IPS DF 6.9 (cell line): ENCODE results near the gene KCNQ1.

Experiments used
- DNase-seq: peaks from one replicate; pipeline ENCODE4 v3.0.0-alpha.2; 2013; ENCODE audit warnings: low read depth, low spot score
- H3K27ac ChIP-seq: one replicate; pipeline ENCODE4 v1.5.1; 2013; ENCODE audit warnings: low read length, control low read depth
- H3K27me3 ChIP-seq: 2 replicates; pipeline ENCODE4 v1.6.1; 2013; ENCODE audit warnings: mild to moderate bottlenecking, low read length; ENCODE audit not compliant: control insufficient read depth, insufficient read depth
- H3K36me3 ChIP-seq: 2 replicates; pipeline ENCODE4 v1.6.1; 2013; ENCODE audit warnings: low read length; ENCODE audit not compliant: control insufficient read depth, insufficient read depth
- H3K4me1 ChIP-seq: 2 replicates; pipeline ENCODE4 v1.6.1; 2013; ENCODE audit warnings: low read length; ENCODE audit not compliant: control insufficient read depth, insufficient read depth
- H3K4me3 ChIP-seq: 2 replicates; pipeline ENCODE4 v1.5.1; 2013; ENCODE audit warnings: mild to moderate bottlenecking, low read length
- H3K9me3 ChIP-seq: 2 replicates; pipeline ENCODE4 v1.6.1; 2013; ENCODE audit warnings: low read length, inconsistent platforms; ENCODE audit not compliant: control insufficient read depth, insufficient read depth
- WGBS: extraction: QIAGEN DNeasy Blood & Tissue Kit; methylation state at CpG from one replicate; pipeline ENCODE4 v1.1.7; 2013; ENCODE audit warnings: mixed read lengths, missing lambda C conversion rate; ENCODE audit not compliant: insufficient read length, insufficient coverage; 5-methylcytosine and 5-hydroxymethylcytosine counted together

Gene KCNQ1

DNA sequence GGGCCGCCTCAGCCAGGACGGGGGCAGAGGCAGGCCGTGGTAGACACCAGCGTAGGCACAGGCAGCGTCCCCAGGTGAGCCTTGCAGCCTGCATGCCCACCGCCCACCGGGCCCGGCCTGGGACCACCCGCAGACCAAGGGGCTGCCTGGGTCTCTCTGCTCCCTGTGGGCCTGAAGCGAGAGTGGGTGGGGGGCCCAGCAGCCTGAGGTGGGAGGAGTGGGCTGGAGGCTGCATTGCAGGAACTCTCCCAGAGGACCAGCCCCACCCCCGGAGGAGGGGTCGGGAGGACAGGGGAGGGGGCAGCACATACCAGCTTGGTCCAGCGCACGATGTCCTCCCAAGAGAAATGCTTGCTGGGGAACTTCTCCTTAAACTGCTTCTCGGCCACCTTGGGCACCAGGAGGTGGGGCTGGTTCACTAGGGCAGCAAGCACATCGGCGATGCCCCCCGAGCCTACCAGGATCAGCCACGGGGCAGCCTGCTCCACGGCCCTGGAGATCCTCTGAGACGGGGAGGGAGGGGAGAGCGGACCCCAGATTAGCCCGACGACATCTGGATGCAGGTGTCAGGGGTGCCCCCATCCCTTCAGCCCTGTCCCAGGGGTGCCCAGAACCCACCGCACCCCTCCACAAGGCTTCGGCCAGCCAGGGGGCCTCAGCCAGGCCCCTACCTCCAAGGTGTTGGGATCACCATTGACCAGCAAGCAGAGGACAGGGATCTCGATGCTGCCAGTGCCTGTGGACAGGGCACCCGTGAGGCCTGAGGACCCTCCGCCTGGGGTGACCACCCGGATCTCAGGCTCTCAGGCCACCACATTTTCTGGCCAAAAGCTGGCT lies 26.7 kb upstream of the KCNQ1 start:
- Histone ChIP-seq H3K36me3 (no peaks in the 10 kb centered on the region), H3K9me3 (no peaks in the 10 kb centered on the region), H3K4me3 (no peak overlapping the region), H3K27ac (no peak overlapping the region), H3K4me1 (0 out of 2 replicates have a peak, but pooled peaks cover 1% of the 10 kb centered on the region), H3K27me3 (no peaks in the 10 kb centered on the region)
- no CpG with 5 or more reads among the region's 30 CpGs for WGBS
- no peak for DNase-seq

DNA sequence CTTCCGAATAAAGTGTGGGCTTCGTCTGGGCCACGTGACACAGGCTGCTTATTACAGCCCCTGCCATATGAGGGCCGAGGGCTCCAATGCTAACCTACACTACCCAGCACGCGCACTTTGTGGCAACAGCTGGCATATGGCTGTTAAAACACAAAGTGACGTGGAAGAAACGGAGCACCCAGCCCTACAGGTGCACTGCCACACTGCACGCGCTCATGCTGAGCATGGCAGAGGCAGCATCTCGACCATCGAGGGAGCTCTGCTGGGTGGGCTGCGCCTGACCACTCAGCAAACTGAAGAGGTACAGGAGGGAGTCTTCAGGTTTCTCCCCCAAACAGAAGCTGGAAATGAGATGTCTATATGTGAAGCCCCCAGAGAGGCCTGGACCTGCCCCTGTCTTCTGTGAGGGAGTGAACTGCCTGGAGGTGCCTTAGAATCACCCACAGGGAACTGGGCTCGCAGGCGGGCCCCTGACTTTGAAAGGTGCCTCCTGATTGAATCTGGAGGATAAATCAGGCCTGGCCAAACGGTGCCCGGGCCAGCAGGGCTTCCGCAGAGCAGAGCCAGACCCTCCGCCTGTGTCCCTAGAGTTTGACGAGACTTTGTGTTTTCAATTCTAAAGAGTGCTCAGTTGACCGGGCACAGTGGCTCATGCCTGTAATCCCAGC lies 26.0 kb upstream of the KCNQ1 start:
- Histone ChIP-seq H3K9me3 (no peaks in the 10 kb centered on the region), H3K27me3 (no peaks in the 10 kb centered on the region), H3K27ac (no peak overlapping the region), H3K4me1 (0 out of 2 replicates have a peak, but pooled peaks cover 1% of the 10 kb centered on the region), H3K36me3 (no peaks in the 10 kb centered on the region), H3K4me3 (no peak overlapping the region)
- WGBS = no CpG with 5 or more reads among the region's 21 CpGs
- DNase-seq = no peak

DNA sequence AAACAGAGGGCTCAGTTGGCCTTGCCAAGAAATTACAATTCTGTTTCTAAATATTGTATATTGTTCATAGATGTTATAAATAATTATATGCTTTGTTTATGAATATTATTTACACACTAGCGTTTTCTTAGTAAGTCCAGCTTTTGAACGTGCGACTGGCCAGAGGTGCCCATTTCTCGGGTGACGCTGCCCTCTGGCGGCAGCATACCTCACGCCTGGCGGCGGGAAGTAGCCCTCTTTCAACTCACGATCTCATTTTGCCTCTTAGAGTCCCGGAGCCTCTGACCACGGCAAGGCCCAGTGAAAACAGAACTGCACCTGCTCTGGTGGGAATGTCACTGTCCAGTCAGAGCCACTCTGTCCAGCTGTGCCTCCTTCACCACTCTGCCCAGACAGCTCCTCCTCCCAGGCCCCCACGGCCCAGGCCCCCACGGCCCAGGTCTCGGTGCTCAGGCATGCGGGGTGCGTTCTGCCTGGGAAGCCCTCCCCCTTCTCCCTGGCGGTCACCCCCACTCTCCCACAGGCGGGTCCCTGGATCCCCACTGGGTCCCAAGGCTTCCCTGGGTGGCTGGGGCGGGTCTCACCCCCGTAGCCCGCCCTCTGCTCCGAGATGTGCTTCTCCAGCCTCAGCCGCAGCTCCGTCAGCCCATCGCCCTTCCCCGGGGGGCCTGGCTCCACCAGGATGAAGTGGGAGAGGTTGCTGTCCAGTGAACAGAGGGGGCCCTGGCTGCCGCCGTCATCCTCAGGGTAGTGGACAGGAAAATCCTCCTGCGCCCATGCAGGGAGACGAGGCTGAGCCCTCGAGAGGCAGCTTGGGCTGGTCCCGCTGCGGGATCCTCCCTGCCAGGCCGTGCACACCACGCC lies 24.9 kb upstream of the KCNQ1 start:
- no peaks in the 10 kb centered on the region for H3K36me3 ChIP-seq
- H3K4me1 ChIP-seq = 0 out of 2 replicates have a peak, but pooled peaks cover 1% of the 10 kb centered on the region
- no peak overlapping the region for H3K4me3 ChIP-seq
- H3K9me3 ChIP-seq = no peaks in the 10 kb centered on the region
- H3K27ac ChIP-seq = no peak overlapping the region
- WGBS = no CpG with 5 or more reads among the region's 36 CpGs
- DNase-seq = peak; percentile 60
- no peaks in the 10 kb centered on the region for H3K27me3 ChIP-seq

DNA sequence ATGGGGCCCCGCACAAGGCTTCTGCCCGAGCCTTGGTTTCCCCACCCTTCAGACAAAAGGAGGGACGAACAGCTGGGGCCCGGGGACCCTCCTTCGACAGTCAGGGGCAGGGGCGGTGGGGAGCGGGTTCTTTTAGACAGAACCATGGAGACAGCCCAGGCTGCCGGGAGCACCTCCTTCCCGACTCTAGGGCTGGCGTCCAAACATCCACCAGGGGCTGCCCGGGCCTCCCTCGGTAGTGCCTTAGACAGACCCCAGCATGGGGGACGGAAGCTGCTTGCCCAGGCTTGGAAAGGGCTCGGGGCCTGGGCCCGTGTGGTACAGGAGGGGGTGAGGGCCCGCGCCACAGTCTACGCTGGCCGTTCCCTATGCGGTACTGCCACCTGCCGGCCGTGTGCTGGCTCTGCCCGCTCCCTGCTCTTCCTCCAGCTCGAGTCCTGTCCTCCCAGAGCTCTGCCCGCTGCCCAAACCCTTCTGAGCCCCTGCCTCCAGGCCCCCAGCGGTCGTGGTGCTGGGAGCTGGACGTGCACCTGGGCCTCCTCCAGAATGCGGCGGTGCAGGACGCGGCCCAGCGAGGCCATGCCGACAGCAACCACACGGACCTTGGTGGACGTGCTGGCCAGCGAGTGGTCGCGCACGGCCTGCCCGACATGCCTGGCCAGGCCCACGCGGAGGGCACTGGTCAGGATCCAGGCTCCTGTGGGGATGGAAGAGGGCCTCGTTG lies 24.1 kb upstream of the KCNQ1 start:
- H3K36me3 ChIP-seq = no peaks in the 10 kb centered on the region
- H3K27ac ChIP-seq = no peak overlapping the region
- DNase-seq = peak; percentile 68
- no CpG with 5 or more reads among the region's 44 CpGs for WGBS
- 0 out of 2 replicates have a peak, but pooled peaks cover 1% of the 10 kb centered on the region for H3K4me1 ChIP-seq
- no peaks in the 10 kb centered on the region for H3K9me3 ChIP-seq
- no peaks in the 10 kb centered on the region for H3K27me3 ChIP-seq
- H3K4me3 ChIP-seq = no peak overlapping the region

DNA sequence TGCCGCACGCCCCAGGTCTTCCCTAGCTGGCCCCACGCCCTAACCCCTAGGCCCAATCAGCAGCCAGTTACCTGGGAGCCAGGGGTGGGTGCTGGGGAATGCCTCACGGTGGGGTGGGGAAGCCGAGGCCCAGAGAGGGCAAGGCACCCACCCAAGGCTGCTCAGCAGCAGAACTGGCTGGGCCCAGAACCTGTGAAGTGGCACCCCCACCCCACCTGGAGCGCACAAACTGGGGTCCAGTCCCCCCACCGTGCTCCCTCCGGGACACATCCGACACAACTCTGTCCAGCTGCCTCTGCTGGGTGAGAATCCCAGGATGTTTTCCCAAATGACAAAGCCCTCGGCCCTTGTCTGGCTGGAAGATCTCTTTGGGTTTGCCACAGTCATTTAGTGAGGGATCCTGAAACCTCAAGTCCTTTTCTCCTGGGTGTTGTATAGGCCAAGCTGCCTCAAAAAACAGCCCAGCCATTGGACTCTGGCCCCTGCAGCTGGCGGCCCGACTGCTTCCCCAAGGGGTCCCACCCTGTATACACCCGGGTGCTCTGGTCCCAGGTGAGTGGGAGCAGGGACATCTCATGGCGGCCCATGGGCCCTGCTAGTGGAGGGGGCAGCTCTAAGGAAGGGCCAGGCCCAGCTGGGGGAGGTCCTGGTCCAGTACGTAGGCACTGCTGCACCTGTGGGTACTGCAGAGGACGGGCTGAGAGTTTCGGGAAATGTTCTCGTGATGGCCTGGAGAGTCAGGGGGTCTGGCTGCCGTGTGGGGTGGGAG lies 23.4 kb upstream of the KCNQ1 start:
- Histone ChIP-seq H3K4me3 (no peak overlapping the region), H3K4me1 (0 out of 2 replicates have a peak, but pooled peaks cover 1% of the 10 kb centered on the region), H3K27me3 (no peaks in the 10 kb centered on the region), H3K36me3 (no peaks in the 10 kb centered on the region), H3K27ac (no peak overlapping the region), H3K9me3 (no peaks in the 10 kb centered on the region)
- no peak for DNase-seq
- no CpG with 5 or more reads among the region's 19 CpGs for WGBS

DNA sequence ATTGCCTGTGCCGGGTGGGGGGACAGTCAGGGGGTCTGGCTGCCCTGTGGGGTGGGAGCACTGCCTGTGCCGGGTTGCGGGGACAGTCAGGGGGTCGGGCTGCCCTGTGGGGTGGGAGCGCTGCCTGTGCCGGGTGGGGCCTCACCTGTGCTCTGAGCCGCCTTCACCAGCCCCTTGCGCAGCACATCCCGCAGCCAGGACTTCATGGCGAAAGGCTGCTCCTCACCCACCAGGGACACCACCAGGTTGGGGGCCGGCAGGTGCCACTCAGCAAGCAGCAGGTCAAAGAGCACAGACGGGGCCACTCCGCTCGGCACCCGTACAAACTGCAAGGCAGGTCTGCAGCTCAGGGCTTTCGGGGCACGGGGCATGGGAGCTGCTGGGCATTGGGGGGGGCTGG lies 22.8 kb upstream of the KCNQ1 start:
- no peak for DNase-seq
- no CpG with 5 or more reads among the region's 17 CpGs for WGBS
- H3K4me1 ChIP-seq = 0 out of 2 replicates have a peak, but pooled peaks cover 1% of the 10 kb centered on the region
- no peaks in the 10 kb centered on the region for H3K27me3 ChIP-seq
- no peak overlapping the region for H3K4me3 ChIP-seq
- no peak overlapping the region for H3K27ac ChIP-seq
- no peaks in the 10 kb centered on the region for H3K36me3 ChIP-seq
- H3K9me3 ChIP-seq = no peaks in the 10 kb centered on the region

DNA sequence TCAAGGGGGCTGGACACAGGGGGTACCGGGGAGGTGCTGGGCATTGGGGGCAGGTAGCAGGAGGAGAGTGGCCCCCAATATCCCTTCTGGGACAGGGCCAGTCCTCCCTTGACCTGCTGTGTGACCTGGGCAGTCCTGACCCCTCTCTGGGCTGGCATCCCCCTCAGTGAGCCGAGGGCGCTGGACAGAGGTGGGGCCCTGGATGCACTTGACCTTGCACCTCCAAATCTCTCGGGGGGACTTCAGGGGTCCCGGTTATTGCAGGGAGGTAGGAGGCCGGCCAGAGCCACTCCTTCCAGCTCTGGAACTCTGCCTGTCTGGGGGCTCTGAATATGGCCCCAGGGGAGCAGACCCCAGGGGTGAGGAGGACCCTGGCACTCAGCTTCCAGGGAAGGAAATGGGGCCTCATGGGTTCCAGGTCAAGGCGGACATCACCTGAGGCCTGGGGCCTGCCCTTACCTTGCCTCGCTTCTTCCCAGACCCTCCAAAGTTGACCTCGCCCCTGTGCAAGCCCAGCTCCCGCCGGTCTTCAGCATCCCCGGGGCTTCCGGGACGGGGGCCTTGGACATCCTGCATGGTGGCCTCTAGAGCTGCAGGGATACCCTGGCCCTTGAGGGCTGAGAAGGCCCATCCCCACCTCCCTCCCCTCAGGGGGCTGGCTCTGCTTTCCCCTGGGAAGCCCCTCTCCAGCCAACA lies 22.2 kb upstream of the KCNQ1 start:
- Histone ChIP-seq H3K27me3 (no peaks in the 10 kb centered on the region), H3K27ac (no peak overlapping the region), H3K4me1 (0 out of 2 replicates have a peak, but pooled peaks cover 1% of the 10 kb centered on the region), H3K9me3 (no peaks in the 10 kb centered on the region), H3K4me3 (no peak overlapping the region), H3K36me3 (no peaks in the 10 kb centered on the region)
- no peak for DNase-seq
- no CpG with 5 or more reads among the region's 14 CpGs for WGBS

DNA sequence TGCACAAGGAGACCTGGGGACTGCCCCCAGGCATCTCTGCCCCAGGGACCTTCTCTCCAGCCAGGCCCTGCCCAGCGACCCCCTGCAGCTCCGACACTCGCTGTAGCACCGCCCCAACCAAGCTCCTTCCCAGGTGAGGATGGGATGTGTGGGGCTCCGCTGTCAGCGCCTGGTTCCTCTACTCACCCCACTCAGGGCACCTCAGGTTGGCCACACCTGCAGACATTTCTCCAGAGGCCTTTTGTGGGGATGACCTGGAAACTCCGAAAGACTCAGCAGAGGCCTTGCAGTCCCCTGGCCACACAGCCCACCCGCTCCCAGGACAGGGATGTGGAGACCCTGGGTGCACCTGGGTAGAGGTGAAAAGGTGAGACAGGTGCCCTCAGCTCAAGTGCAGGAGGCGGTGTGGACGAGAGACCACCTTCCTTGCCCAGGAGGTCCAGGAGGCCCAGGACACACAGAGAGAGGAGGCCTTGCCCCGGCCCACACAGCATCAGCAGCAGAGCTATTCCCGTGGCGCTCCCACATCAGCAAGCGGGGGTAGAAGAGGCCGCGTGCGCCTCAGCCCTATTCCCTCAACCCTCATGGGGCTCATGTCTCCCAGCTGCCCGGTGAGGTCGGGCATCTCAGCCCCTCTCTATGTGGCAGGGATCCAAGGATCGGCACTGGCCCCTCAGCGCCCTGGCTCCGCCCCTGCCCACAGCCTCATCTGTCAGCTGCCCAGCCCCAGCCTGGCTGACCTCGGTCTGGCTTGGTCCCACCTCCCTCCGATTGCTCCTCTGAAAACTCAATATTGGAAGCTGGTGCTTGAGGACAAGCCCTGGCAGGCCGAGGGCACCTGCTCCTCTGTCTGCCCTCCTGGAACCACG lies 21.4 kb upstream of the KCNQ1 start:
- H3K9me3 ChIP-seq = no peaks in the 10 kb centered on the region
- H3K4me3 ChIP-seq = no peak overlapping the region
- no peak overlapping the region for H3K27ac ChIP-seq
- DNase-seq = no peak
- H3K4me1 ChIP-seq = 0 out of 2 replicates have a peak, but pooled peaks cover 1% of the 10 kb centered on the region
- no peaks in the 10 kb centered on the region for H3K36me3 ChIP-seq
- no CpG with 5 or more reads among the region's 26 CpGs for WGBS
- no peaks in the 10 kb centered on the region for H3K27me3 ChIP-seq
